Keratinocyte (primary cell): ENCODE measurements around the gene UBE2E1. TPM values are rescaled to one million over a fixed set of nuclear protein-coding genes. Genes with fewer than 3 reads are reported as not detected.

ENCODE experiments used
- DNase-seq: peaks from one replicate; pipeline ENCODE4 v3.0.0-alpha.2; 2011; ENCODE audit warnings: low read depth, missing footprints, low spot score
- FAIRE-seq: peaks from 2 replicates; lab custom pipeline; 2011; peaks lifted over from hg19 to GRCh38; lab: Jason Lieb, UNC
- H2AFZ ChIP-seq: 2 replicates; pipeline ENCODE4 v1.6.0; 2012; ENCODE audit warnings: low read length, control low read depth, inconsistent platforms; ENCODE audit not compliant: control insufficient read depth
- H3K27ac ChIP-seq: 2 replicates; pipeline ENCODE4 v1.5.1; 2011; ENCODE audit warnings: low read length; ENCODE audit not compliant: control insufficient read depth, insufficient read depth
- H3K27me3 ChIP-seq: 3 replicates; pipeline ENCODE4 v1.6.0; 2011; ENCODE audit warnings: low read length; ENCODE audit not compliant: control insufficient read depth, insufficient read depth; ENCODE audit errors: extremely low read depth
- H3K36me3 ChIP-seq, 2 experiments: 2 replicates in 1 of 2; 3 replicates in 1 of 2; pipeline ENCODE4 v1.5.1; 2011; ENCODE audit warnings: low read length in 2 of 2, mild to moderate bottlenecking in 1 of 2; ENCODE audit not compliant: control insufficient read depth in 2 of 2, insufficient read depth in 2 of 2; ENCODE audit errors: extremely low read depth in 1 of 2
- H3K4me1 ChIP-seq: 3 replicates; pipeline ENCODE4 v1.5.1; 2011; ENCODE audit warnings: low read length; ENCODE audit not compliant: control insufficient read depth, insufficient read depth; ENCODE audit errors: extremely low read depth
- H3K4me2 ChIP-seq: 3 replicates; pipeline ENCODE4 v1.6.0; 2011; ENCODE audit warnings: low read depth, low read length; ENCODE audit not compliant: control insufficient read depth, insufficient read depth; ENCODE audit errors: extremely low read depth
- H3K4me3 ChIP-seq, 3 experiments: fragments of 200-600 bp in 1 of 3; sonication (generic) in 1 of 3; 2 replicates in 2 of 3; 3 replicates in 1 of 3; pipeline ENCODE4 v1.5.1; 2011 to 2016; ENCODE audit warnings: low read length in 3 of 3, mild to moderate bottlenecking in 3 of 3, control low read depth in 2 of 3, inconsistent platforms in 1 of 3, low read depth in 1 of 3, mixed read lengths in 1 of 3, mixed run types in 1 of 3, moderate library complexity in 1 of 3; ENCODE audit not compliant: control insufficient read depth in 2 of 3, insufficient read depth in 2 of 3; ENCODE audit errors: extremely low read depth in 1 of 3
- H3K79me2 ChIP-seq: 2 replicates; pipeline ENCODE4 v1.6.0; 2012; ENCODE audit warnings: low read length; ENCODE audit not compliant: control insufficient read depth, insufficient read depth
- H3K9ac ChIP-seq: 3 replicates; pipeline ENCODE4 v1.6.0; 2011; ENCODE audit warnings: low read length; ENCODE audit not compliant: control insufficient read depth, insufficient read depth; ENCODE audit errors: extremely low read depth
- H3K9me1 ChIP-seq: 3 replicates; pipeline ENCODE4 v1.6.0; 2011; ENCODE audit warnings: low read length; ENCODE audit not compliant: control insufficient read depth, insufficient read depth; ENCODE audit errors: extremely low read depth
- H3K9me3 ChIP-seq: 2 replicates; pipeline ENCODE4 v1.5.1; 2012; ENCODE audit warnings: low read depth, low read length; ENCODE audit not compliant: control insufficient read depth
- H4K20me1 ChIP-seq: 3 replicates; pipeline ENCODE4 v1.6.0; 2011; ENCODE audit warnings: low read length; ENCODE audit not compliant: control insufficient read depth, insufficient read depth; ENCODE audit errors: extremely low read depth
- CTCF ChIP-seq, 3 experiments: IDR thresholded peaks in 1 of 3; conservative IDR thresholded peaks in 1 of 3; optimal IDR thresholded peaks in 1 of 3; 2 replicates in 2 of 3; 3 replicates in 1 of 3; pipeline versions ENCODE3 to v1.5.1; 2011; ENCODE audit warnings: low read length in 3 of 3, mild to moderate bottlenecking in 3 of 3, moderate library complexity in 2 of 3, control low read depth in 1 of 3, inconsistent platforms in 1 of 3; ENCODE audit not compliant: insufficient read depth in 2 of 3; ENCODE audit errors: extremely low read depth in 1 of 3
- EZH2 ChIP-seq: IDR thresholded peaks from one replicate; pipeline ENCODE4 v1.6.1; 2012; ENCODE audit warnings: inconsistent platforms, mild to moderate bottlenecking, low read length, moderate library complexity
- dilution Hi-C: fragments of 300-500 bp; cut with MboI; formaldehyde crosslinking; loops from one replicate; pipeline ENCODE4 v1.7.0; 2020; ENCODE audit warnings: low sequenced_read_pairs; ENCODE audit not compliant: extremely low pct_ligation_motif_present
- polyA plus RNA-seq, 5 experiments: library from polyadenylated mRNA; depleted of rRNA in 3 of 5; stranded (reverse) in 3 of 5; stranded (forward) in 1 of 5; unstranded in 1 of 5; fragments of >200 nt; gene quantifications; 1 replicate in 1 of 5; 2 replicates in 3 of 5; 3 replicates in 1 of 5; pipeline versions ENCODE4 v1.2.1 to v1.2.3, GENCODE V29; 2011 to 2012; ENCODE audit warnings: missing spikeins in 2 of 5, low read depth in 1 of 5, low replicate concordance in 1 of 5

Gene UBE2E1
- polyA plus RNA-seq, 1 donor (not counting 4 experiments of a cell fraction or from before 2014, with no cell fraction given): 205 TPM

DNA sequence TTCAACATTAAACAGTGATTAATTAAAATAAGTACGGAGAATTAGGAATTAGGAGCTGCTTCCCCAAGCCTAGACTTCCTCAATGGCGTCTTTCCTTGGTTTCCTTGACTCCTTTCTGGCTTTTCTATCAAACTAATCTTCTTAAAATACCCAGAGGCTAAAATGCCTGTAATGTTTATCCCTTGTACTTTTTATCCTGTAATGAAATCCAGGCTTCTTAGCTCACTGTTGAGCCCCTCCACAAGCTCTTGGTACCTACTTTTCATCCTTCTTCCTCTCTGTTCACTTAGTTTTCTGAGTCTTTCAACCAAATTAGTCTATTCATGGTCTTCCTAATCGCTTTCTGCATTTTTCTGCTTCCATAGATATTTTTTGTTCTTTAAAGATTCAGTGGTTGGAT is 6.9 kb upstream of the UBE2E1 start:
- no peaks in the 10 kb centered on the region for H3K36me3 ChIP-seq
- DNase-seq (no peak), FAIRE-seq (no peak)
- no peaks in the 10 kb centered on the region for H3K27me3 ChIP-seq
- no peaks in the 10 kb centered on the region for H4K20me1 ChIP-seq
- no peak for TF ChIP-seq EZH2
- TF ChIP-seq CTCF (optimal IDR thresholded peaks at IDR 0.05 in 1 of 3, IDR thresholded peaks at IDR 0.05 in 1 of 3, conservative IDR thresholded peaks at IDR 0.05 in 1 of 3; ENCODE audit: extremely low read depth in 1 of 3, insufficient read depth in 2 of 3, low read length in 3 of 3): no peak
- no peak overlapping the region for H2AFZ ChIP-seq
- H3K4me1 ChIP-seq: peaks cover 3% of the 10 kb centered on the region
- no peaks in the 10 kb centered on the region for H3K79me2 ChIP-seq
- no peak overlapping the region for H3K27ac ChIP-seq
- dilution Hi-C loops: no loop called here
- no peak overlapping the region for H3K9ac ChIP-seq
- no peaks in the 10 kb centered on the region for H3K9me3 ChIP-seq
- no peaks in the 10 kb centered on the region for H3K9me1 ChIP-seq
- H3K4me3 ChIP-seq: no peak overlapping the region
- no peak overlapping the region for H3K4me2 ChIP-seq

DNA sequence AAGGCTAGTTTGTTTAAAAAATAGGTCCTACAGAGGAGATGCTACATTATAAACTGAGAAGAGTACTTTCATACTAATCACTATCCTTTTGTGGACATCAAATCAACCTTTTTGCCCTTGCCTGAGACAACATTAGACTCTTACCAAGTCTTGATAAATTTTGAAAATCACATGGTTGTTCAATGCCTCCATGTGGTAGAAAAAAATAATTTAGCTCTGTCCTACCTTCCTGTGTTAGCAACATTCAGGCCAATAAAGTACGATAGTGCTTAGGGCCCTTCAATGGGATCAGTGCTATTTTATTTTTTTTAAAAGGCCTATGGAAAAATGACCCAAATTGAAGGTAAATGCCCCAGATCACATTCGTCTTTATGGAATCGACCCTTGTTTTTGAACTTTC is 5.0 kb upstream of the UBE2E1 start:
- dilution Hi-C loops: no loop called here
- Histone ChIP-seq H3K4me1 (peaks cover 3% of the 10 kb centered on the region), H2AFZ (no peak overlapping the region), H3K79me2 (no peaks in the 10 kb centered on the region), H4K20me1 (no peaks in the 10 kb centered on the region), H3K9me1 (no peaks in the 10 kb centered on the region), H3K4me2 (no peak overlapping the region), H3K27me3 (no peaks in the 10 kb centered on the region), H3K27ac (no peak overlapping the region), H3K4me3 (no peak overlapping the region), H3K36me3 (no peaks in the 10 kb centered on the region), H3K9ac (no peak overlapping the region), H3K9me3 (no peaks in the 10 kb centered on the region)
- FAIRE-seq (no peak), DNase-seq (no peak)
- TF ChIP-seq EZH2 (no peak), CTCF (optimal IDR thresholded peaks at IDR 0.05 in 1 of 3, IDR thresholded peaks at IDR 0.05 in 1 of 3, conservative IDR thresholded peaks at IDR 0.05 in 1 of 3; ENCODE audit: extremely low read depth in 1 of 3, insufficient read depth in 2 of 3, low read length in 3 of 3) (no peak)
